Cardiac muscle cell (in vitro differentiated cells and primary cell): ENCODE measurements around the gene KLHDC7B. TPM values are rescaled to one million over a fixed set of nuclear protein-coding genes. Genes with fewer than 3 reads are reported as not detected.

Source experiments
- DNase-seq, 2 donors: peaks; one replicate each; pipeline versions ENCODE4 v3.0.0 to v3.0.0-alpha.2; 2010 to 2017; ENCODE audit warnings: low read depth in 1 of 2, low spot score in 1 of 2
- H3K27ac ChIP-seq: fragments of 200-600 bp; sonication (generic); 2 replicates; pipeline ENCODE4 v1.5.1; 2016
- H3K27me3 ChIP-seq: fragments of 200-600 bp; sonication (generic); 2 replicates; pipeline ENCODE4 v1.6.0; 2016; ENCODE audit warnings: control low read depth
- H3K36me3 ChIP-seq: fragments of 200-600 bp; sonication (generic); 2 replicates; pipeline ENCODE4 v1.5.1; 2016; ENCODE audit warnings: control low read depth
- H3K4me1 ChIP-seq: fragments of 200-600 bp; sonication (generic); 2 replicates; pipeline ENCODE4 v1.8.1; 2017; ENCODE audit warnings: low read depth, mild to moderate bottlenecking, mixed run types
- H3K4me3 ChIP-seq: fragments of 200-600 bp; sonication (generic); 2 replicates; pipeline ENCODE4 v1.5.1; 2016; ENCODE audit warnings: mild to moderate bottlenecking
- H3K9me3 ChIP-seq: fragments of 200-600 bp; sonication (generic); 2 replicates; pipeline ENCODE4 v1.5.1; 2017; ENCODE audit warnings: low read depth, mild to moderate bottlenecking, control low read depth
- polyA plus RNA-seq: library from polyadenylated mRNA; unstranded; fragments of >200 nt; fragmentation: Nextera tagmentation; extraction: Ambion mirVana; gene quantifications from 2 replicates; pipeline ENCODE4 v1.2.1, GENCODE V29; 2016
- total RNA-seq: library from RNA; depleted of rRNA; stranded (reverse); fragments of >200 nt; gene quantifications from 2 replicates; pipeline ENCODE4 v1.2.3, GENCODE V29; 2016
- TF ChIP-seq, protein P1 (sequence below): IDR thresholded peaks from 2 replicates; pipeline ENCODE4 v1.5.1; 2012; ENCODE audit warnings: low read depth, mild to moderate bottlenecking, low read length

Gene KLHDC7B
- total and polyA plus RNA-seq, 2 experiments from 2014 or later, result 0.18 to 0.45 TPM

DNA sequence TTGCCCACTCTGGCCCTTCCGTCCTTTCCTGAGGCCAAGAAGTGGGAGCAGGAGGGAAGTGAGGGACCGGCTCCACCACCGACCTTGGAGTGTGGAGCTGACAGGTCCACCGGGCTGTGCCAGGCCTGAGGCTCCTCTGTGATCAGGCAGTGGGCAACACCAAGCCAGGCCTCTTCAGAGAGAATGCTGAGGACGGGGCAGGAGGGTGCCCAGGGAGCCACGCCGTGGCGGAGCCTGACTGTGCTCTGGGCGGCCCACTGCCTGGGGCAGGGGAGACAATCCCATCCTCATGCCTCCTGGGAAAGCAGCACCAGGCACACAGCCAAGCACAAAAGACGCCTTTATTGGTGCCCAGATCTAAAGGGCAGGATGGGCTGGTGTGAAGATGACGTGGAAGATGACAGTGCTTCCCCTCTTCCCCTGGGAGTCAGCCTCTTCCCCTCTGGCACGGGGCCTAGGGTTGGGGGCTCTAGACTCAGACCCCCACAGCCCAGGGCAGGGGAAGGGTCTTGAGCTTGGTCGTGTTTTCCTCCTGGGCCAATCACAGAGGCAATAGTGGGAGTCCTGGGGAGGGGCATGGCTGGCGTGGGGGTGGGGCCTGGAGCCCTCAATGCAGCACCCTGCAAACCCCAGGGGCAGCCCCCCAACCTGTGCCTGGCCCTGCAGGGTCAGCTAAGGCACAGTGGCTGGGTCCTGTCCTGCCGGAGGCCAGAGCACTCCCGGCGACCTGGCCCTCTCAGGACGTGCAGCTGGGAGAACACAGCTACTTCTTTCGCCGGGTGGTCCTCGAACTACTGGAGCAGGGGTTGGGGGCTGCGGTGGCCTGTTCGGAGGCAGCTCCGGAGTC lies 42.8 kb upstream of the KLHDC7B start:
- Histone ChIP-seq H3K4me1 (no peaks in the 10 kb centered on the region), H3K36me3 (peaks cover 8% of the 10 kb centered on the region), H3K4me3 (no peak overlapping the region), H3K27me3 (no peaks in the 10 kb centered on the region), H3K9me3 (no peaks in the 10 kb centered on the region), H3K27ac (no peak overlapping the region)
- no peak for DNase-seq
- TF ChIP-seq, protein P1, sequence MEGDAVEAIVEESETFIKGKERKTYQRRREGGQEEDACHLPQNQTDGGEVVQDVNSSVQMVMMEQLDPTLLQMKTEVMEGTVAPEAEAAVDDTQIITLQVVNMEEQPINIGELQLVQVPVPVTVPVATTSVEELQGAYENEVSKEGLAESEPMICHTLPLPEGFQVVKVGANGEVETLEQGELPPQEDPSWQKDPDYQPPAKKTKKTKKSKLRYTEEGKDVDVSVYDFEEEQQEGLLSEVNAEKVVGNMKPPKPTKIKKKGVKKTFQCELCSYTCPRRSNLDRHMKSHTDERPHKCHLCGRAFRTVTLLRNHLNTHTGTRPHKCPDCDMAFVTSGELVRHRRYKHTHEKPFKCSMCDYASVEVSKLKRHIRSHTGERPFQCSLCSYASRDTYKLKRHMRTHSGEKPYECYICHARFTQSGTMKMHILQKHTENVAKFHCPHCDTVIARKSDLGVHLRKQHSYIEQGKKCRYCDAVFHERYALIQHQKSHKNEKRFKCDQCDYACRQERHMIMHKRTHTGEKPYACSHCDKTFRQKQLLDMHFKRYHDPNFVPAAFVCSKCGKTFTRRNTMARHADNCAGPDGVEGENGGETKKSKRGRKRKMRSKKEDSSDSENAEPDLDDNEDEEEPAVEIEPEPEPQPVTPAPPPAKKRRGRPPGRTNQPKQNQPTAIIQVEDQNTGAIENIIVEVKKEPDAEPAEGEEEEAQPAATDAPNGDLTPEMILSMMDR, result no peak

DNA sequence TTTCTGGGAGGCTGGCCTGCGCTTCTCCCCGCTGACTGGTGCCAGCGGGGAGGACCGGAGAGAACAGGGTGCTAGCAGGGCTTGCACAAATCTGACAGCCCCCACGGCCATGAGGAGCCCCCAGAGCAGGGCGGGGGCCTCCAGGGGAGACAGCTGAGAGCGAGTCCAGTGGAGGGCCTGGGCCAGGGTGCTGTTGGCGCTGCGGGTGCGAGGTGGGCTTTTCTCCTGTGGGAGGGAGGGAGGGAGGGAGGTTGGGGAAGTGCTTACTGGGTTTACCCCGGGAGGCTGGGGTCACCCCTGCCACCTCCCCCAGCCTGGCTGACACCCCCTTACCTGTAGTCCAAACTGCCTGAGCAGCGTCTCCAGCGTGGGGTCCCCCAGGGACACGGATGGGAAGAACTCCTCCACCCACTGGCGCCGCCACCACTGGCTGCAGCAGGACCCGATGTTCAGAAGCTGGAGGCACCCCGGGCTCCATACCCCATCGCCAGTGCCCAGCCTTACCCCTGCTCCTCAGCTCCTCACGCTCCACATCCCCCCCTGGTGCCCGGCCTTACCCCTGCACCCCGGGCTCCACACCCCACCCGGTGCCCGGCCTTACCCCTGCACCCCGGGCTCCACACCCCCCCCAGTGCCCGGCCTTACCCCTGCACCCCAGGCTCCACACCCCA lies 42.1 kb upstream of the KLHDC7B start:
- Histone ChIP-seq H3K9me3 (no peaks in the 10 kb centered on the region), H3K36me3 (peaks cover 8% of the 10 kb centered on the region), H3K4me1 (peaks cover under 1% of the 10 kb centered on the region), H3K27me3 (no peaks in the 10 kb centered on the region), H3K4me3 (no peak overlapping the region), H3K27ac (no peak overlapping the region)
- TF ChIP-seq, protein P1, result no peak
- DNase-seq, result no peak

- Histone ChIP-seq H3K27me3 (no peaks in the 10 kb centered on the region), H3K9me3 (no peaks in the 10 kb centered on the region), H3K4me3 (no peak overlapping the region), H3K4me1 (peaks cover 8% of the 10 kb centered on the region), H3K27ac (no peak overlapping the region), H3K36me3 (peaks cover 8% of the 10 kb centered on the region)
- no peak for DNase-seq
- TF ChIP-seq, protein P1, result no peak
Measured at GRCh38 chr22:50504369-50505211, 41.1 kb upstream of the KLHDC7B start.

GRCh38 chr22:50505276-50505775 lies 40.4 kb upstream of the KLHDC7B start:
- no peak for DNase-seq
- Histone ChIP-seq H3K27ac (no peak overlapping the region), H3K4me1 (peaks cover 8% of the 10 kb centered on the region), H3K9me3 (no peaks in the 10 kb centered on the region), H3K36me3 (peaks cover 8% of the 10 kb centered on the region), H3K4me3 (no peak overlapping the region), H3K27me3 (no peaks in the 10 kb centered on the region)
- TF ChIP-seq, protein P1, result no peak
